Measurements from ENCODE around the gene PRR7. TPM values are rescaled to one million over a fixed set of nuclear protein-coding genes. Genes with fewer than 3 reads are reported as not detected.

PRR7 gene
- total RNA-seq, 4 donors from 2014 or later, result 1.6 to 2.7 (median 2.2) TPM; not detected in 1

- Histone ChIP-seq H3K36me3 (peaks cover 0 to 32% of the 10 kb centered on the region in 2 donors), H3K27ac (peak overlapping the region in 2 of 4 donors; percentile 89 to 96), H3K9me3 (no peaks in the 10 kb centered on the region), H3K4me3 (peak overlapping the region in 1 of 2 donors; percentile 92), H3K27me3 (no peaks in the 10 kb centered on the region), H3K4me1 (peaks cover 0 to 68% (median 14%) of the 10 kb centered on the region in 3 donors)
- no peak for TF ChIP-seq POLR2AphosphoS5 (IDR thresholded peaks at IDR 0.05)
- TF ChIP-seq EP300 (IDR thresholded peaks at IDR 0.05), result no peak
- no peak for TF ChIP-seq CTCF (IDR thresholded peaks at IDR 0.05)
- TF ChIP-seq POLR2A (IDR thresholded peaks at IDR 0.05), result no peak
- 100% methylated on average over 1 of the region's 11 CpGs; no CpG with 5 or more reads in 1 of the 2 donors for WGBS, 2 donors (ENCODE audit: low coverage in 1 of 2)
- ATAC-seq, result no peak
Measured at GRCh38 chr5:177427919-177428573, 18.6 kb upstream of the PRR7 start.

DNA sequence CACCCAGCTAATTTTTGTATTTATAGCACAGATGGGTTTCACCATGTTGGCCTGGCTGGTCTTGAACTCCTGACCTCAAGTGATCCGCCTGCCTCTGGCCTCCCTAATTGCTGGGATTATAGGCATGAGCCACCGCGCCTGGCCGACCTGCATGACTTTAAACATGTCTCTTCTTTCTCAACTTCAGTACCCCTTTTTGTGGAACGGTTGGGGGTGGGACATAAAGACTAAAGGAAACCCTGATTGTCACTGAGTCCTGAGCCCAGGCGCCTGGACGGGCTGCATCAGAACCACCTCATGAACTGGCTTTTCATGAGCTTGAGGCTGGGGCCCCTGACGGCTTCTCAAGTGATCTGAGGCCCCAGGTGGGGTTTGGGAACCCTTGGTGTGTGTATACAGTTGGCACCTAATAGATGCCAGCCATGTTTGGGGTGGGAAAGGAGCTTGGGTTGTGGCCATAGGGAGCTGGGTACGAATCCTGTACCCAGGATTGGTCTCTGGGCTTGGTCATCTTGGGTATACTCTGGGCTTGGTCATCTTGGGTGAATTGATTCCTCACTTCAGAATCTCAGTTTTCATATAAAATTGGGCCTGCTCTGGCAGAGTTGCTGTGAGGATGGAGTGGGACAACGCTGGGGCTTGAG, 17.9 kb upstream of the PRR7 start:
- Histone ChIP-seq H3K4me3 (no peak overlapping the region), H3K36me3 (peaks cover 0 to 38% of the 10 kb centered on the region in 2 donors), H3K27me3 (no peaks in the 10 kb centered on the region), H3K4me1 (peaks cover 0 to 68% (median 14%) of the 10 kb centered on the region in 3 donors), H3K9me3 (no peaks in the 10 kb centered on the region), H3K27ac (peak overlapping the region in 2 of 4 donors; percentile 34 to 41)
- TF ChIP-seq EP300 (IDR thresholded peaks at IDR 0.05) (no peak), POLR2AphosphoS5 (IDR thresholded peaks at IDR 0.05) (no peak), CTCF (IDR thresholded peaks at IDR 0.05) (no peak), POLR2A (IDR thresholded peaks at IDR 0.05) (no peak)
- 100% methylated on average over 4 of the region's 10 CpGs; no CpG with 5 or more reads in 1 of the 2 donors for WGBS, 2 donors (ENCODE audit: low coverage in 1 of 2)
- ATAC-seq, result no peak

- H3K4me1 ChIP-seq, result peaks cover 0 to 68% (median 14%) of the 10 kb centered on the region in 3 donors
- no peak for ATAC-seq
- WGBS, 2 donors (ENCODE audit: low coverage in 1 of 2), result 86% methylated on average over 4 of the region's 6 CpGs; no CpG with 5 or more reads in 1 of the 2 donors
- no peaks in the 10 kb centered on the region for H3K9me3 ChIP-seq
- peak overlapping the region in 2 of 4 donors; percentile 34 to 41 for H3K27ac ChIP-seq
- H3K4me3 ChIP-seq, result no peak overlapping the region
- H3K36me3 ChIP-seq, result peaks cover 0 to 46% of the 10 kb centered on the region in 2 donors
- TF ChIP-seq POLR2A (IDR thresholded peaks at IDR 0.05) (no peak), CTCF (IDR thresholded peaks at IDR 0.05) (no peak), POLR2AphosphoS5 (IDR thresholded peaks at IDR 0.05) (no peak), EP300 (IDR thresholded peaks at IDR 0.05) (no peak)
- H3K27me3 ChIP-seq, result no peaks in the 10 kb centered on the region
Measured at GRCh38 chr5:177429248-177430040, 17.2 kb upstream of the PRR7 start.

GRCh38 chr5:177430140-177430951, 16.3 kb upstream of the PRR7 start:
- no peaks in the 10 kb centered on the region for H3K27me3 ChIP-seq
- TF ChIP-seq EP300 (IDR thresholded peaks at IDR 0.05) (no peak), POLR2AphosphoS5 (IDR thresholded peaks at IDR 0.05) (no peak), CTCF (IDR thresholded peaks at IDR 0.05) (no peak), POLR2A (IDR thresholded peaks at IDR 0.05) (no peak)
- peaks cover 0 to 65% (median 14%) of the 10 kb centered on the region in 3 donors for H3K4me1 ChIP-seq
- WGBS, 2 donors (ENCODE audit: low coverage in 1 of 2), result 81 to 91% methylated on average over 6 to 14 of the region's 26 CpGs
- H3K36me3 ChIP-seq, result peaks cover 0 to 55% of the 10 kb centered on the region in 2 donors
- H3K27ac ChIP-seq, result no peak overlapping the region
- no peak overlapping the region for H3K4me3 ChIP-seq
- no peaks in the 10 kb centered on the region for H3K9me3 ChIP-seq
- ATAC-seq, result no peak
